AG04450 (cell line): ENCODE results near the gene PPP2R3C. TPM values are rescaled to one million over a fixed set of nuclear protein-coding genes. Genes with fewer than 3 reads are reported as not detected.

ENCODE experiments used
- CTCF ChIA-PET: fragments of 300-600, 350-600 bp; formaldehyde crosslinking; extraction: SDS; loops from one replicate; lab custom pipeline; 2022; ENCODE audit warnings: antibody characterized with exemption, inconsistent platforms; lab: Charles Lee
- POLR2A ChIA-PET: fragments of 350-600 bp; formaldehyde crosslinking; extraction: SDS; loops from one replicate; lab custom pipeline; 2021; ENCODE audit warnings: antibody characterized with exemption, inconsistent platforms; lab: Yijun Ruan, JAX
- DNase-seq: peaks from one replicate; pipeline ENCODE4 v3.0.0-alpha.2; 2011; ENCODE audit warnings: low read depth, low spot score
- H3K27ac ChIP-seq: one replicate; pipeline ENCODE4 v1.5.1; 2012; ENCODE audit warnings: low read depth, low read length, control low read depth
- H3K27me3 ChIP-seq: one replicate; pipeline ENCODE4 v1.6.0; 2012; ENCODE audit warnings: low read length; ENCODE audit not compliant: control insufficient read depth, insufficient read depth
- H3K4me3 ChIP-seq: 2 replicates; pipeline ENCODE4 v1.5.1; 2011; ENCODE audit warnings: mild to moderate bottlenecking, low read depth, low read length, control low read depth
- H3K9me3 ChIP-seq: 2 replicates; pipeline ENCODE4 v1.5.1; 2012; ENCODE audit warnings: low read length; ENCODE audit not compliant: control insufficient read depth, insufficient read depth
- polyA plus RNA-seq: library from polyadenylated mRNA; depleted of rRNA; stranded (reverse); fragments of >200 nt; gene quantifications from 2 replicates; pipeline ENCODE4 v1.2.3, GENCODE V29; 2011
- TF ChIP-seq, protein P1 (sequence below): IDR thresholded peaks from 2 replicates; pipeline ENCODE4 v1.5.1; 2011; ENCODE audit warnings: low read depth, low read length, control low read depth, inconsistent platforms

PPP2R3C gene
- polyA plus RNA-seq, 1 experiment: 43.7 TPM

DNA sequence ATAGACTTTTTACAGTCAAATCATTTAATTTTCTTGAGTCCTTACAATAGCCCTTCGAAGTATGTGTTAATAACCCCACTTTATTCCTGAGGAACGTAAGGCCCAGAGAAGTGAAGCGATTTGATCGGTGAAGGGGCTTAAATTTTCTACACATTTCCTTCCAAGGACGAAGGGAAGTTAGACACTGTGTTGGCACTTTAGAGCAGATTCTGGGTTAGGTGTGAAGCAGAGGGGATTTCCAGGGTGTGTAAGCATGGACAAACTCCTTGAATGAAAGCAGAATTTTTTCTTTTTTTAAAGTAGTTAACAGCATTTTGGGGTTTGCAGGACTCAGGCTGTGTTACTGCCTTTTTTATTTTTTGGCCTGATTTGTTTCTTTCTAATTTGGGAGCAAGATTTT, 39.4 kb upstream of the PPP2R3C start:
- no peak overlapping the region for H3K4me3 ChIP-seq
- H3K27me3 ChIP-seq: no peaks in the 10 kb centered on the region
- no peak for DNase-seq
- TF ChIP-seq, protein P1, sequence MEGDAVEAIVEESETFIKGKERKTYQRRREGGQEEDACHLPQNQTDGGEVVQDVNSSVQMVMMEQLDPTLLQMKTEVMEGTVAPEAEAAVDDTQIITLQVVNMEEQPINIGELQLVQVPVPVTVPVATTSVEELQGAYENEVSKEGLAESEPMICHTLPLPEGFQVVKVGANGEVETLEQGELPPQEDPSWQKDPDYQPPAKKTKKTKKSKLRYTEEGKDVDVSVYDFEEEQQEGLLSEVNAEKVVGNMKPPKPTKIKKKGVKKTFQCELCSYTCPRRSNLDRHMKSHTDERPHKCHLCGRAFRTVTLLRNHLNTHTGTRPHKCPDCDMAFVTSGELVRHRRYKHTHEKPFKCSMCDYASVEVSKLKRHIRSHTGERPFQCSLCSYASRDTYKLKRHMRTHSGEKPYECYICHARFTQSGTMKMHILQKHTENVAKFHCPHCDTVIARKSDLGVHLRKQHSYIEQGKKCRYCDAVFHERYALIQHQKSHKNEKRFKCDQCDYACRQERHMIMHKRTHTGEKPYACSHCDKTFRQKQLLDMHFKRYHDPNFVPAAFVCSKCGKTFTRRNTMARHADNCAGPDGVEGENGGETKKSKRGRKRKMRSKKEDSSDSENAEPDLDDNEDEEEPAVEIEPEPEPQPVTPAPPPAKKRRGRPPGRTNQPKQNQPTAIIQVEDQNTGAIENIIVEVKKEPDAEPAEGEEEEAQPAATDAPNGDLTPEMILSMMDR: no peak
- POLR2A ChIA-PET: no interaction called here
- H3K27ac ChIP-seq: no peak overlapping the region
- H3K9me3 ChIP-seq: no peaks in the 10 kb centered on the region
- CTCF ChIA-PET: interaction anchor here (0.8 to 2.1 kb wide), 3 partner anchors 54 to 653 kb away, joined by 3 to 10 read pairs (median 7); no protein-coding TSS in a partner anchor

DNA sequence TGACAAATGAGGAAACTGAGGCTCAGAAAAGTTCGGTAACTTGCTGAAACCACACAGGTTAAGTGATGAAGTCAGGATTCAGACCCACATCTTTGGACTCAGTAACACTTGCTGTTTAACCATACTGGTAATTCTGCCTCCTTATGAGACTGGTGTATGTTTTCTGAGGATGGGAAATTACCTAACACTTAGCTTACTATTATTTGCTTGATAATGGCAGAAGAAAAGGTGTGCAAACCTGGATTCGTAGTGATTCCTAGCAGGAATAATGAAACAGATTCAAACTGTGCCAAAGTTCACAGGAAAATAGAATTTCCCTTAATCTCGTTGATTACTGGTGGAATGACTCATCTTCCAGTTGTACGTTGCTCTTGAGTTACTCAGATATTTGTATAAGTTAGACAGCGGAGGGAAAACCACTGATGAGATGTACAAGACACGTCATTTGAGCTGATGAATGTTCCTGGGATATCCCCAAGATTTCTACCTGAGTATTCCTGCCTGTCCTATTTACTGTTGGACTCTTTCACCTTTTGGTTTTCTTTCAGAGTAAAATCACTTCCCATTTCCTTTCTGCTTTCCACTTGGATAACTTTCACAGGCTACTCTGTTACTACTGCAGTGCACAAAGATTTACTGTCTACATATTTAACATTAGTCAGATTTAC, 38.1 kb upstream of the PPP2R3C start:
- CTCF ChIA-PET: interaction anchor here (0.6 to 1.8 kb wide), 6 partner anchors 18 to 279 kb away, joined by 3 to 7 read pairs (median 4); no protein-coding TSS in a partner anchor
- H3K4me3 ChIP-seq: peak overlapping the region; percentile 11; the same call in 1 of the 2 replicates
- TF ChIP-seq, protein P1: no peak
- POLR2A ChIA-PET: interaction anchor here (1.4 kb wide), 1 partner anchor 243 kb away, joined by 5 read pairs; no protein-coding TSS in a partner anchor
- peak; percentile 69 for DNase-seq
- no peaks in the 10 kb centered on the region for H3K9me3 ChIP-seq
- no peak overlapping the region for H3K27ac ChIP-seq
- H3K27me3 ChIP-seq: no peaks in the 10 kb centered on the region

DNA sequence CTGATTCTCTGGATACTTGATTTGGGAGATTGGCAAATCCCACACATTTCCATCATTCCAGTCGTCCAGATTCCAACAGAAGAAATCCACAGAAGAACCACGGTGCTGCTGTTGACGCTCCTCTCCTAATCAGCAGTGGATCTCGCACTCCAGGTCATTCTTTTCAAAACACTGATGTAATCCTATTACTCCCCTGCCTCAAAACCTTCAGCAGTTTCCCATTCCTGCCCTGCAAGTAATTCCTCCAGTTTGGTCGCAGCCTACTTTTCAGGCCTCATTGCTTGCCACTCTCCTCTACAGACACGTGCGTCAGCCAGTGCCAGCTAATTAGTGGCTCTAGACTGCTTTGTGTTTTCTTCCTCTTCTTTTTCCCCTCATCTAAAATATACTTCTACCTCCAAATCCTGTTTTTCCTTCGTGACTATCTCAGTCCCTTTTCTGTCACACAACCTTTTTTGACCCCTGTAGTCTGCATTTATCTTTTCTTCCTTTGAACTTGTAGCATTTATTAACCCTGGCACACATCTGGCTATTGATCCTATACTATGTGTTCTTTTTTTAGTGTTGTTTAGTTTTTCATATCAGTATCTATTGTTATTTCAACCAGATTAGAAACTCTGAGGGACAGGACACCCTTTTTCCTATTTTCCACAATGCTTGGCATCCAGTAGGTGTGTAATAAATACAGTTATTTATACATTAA, 37.3 kb upstream of the PPP2R3C start:
- ChIA-PET POLR2A (interaction anchor here (1.4 kb wide), 1 partner anchor 244 kb away, joined by 5 read pairs; no protein-coding TSS in a partner anchor), CTCF (interaction anchor here (1.2 to 2.7 kb wide), 3 partner anchors 17 to 263 kb away, joined by 3 to 10 read pairs (median 7); no protein-coding TSS in a partner anchor)
- no peaks in the 10 kb centered on the region for H3K27me3 ChIP-seq
- TF ChIP-seq, protein P1: no peak
- no peak overlapping the region for H3K4me3 ChIP-seq
- no peak for DNase-seq
- H3K27ac ChIP-seq: no peak overlapping the region
- H3K9me3 ChIP-seq: no peaks in the 10 kb centered on the region

DNA sequence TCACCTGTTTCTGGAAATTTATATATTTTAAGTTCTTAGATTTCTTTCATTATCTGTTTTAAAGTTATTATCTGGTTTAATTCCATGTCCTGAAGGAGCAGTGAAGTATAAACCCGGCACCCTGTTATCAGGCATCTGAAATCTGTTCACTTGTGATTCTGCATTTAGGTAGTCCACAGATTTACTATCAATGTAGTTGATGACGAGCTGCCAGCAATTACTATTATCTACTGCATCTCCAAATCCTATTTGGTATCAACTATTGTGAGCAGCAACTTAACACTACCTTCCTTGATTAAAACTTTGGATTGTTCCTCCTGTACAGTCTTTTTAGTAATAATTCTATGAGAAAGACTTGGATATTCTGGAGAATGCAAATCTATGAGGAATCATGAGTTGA, 36.7 kb upstream of the PPP2R3C start:
- no peak overlapping the region for H3K27ac ChIP-seq
- CTCF ChIA-PET: interaction anchor here (0.6 to 2.7 kb wide), 3 partner anchors 18 to 264 kb away, joined by 4 to 10 read pairs (median 9); no protein-coding TSS in a partner anchor

More for the DNA sequence above, 36.7 kb upstream of the PPP2R3C start:
- no peak for DNase-seq
- Histone ChIP-seq H3K4me3 (no peak overlapping the region), H3K9me3 (no peaks in the 10 kb centered on the region), H3K27me3 (no peaks in the 10 kb centered on the region)
- POLR2A ChIA-PET: no interaction called here
- TF ChIP-seq, protein P1: no peak
